HPDE6-E6E7 (cell line): Measurements from ENCODE around the gene RP9.
"Not testable (repeated sequence)": the region's sequence is repeated elsewhere in the genome, so short reads cannot be mapped to it uniquely, and the experiment has no call there.

Source experiments
- DNase-seq: peaks from one replicate; pipeline ENCODE4 v3.0.0; 2011; ENCODE audit warnings: missing footprints; ENCODE audit errors: extremely low spot score

RP9 gene

GRCh38 chr7:33101906-33102305, 7.3 kb downstream of the RP9 start:
- no peak for DNase-seq

- DNase-seq = no peak
Measured at GRCh38 chr7:33100770-33101169, 8.4 kb downstream of the RP9 start.

GRCh38 chr7:33099154-33099940, 9.9 kb downstream of the RP9 start:
- DNase-seq = no peak

- not testable (repeated sequence) for DNase-seq
Measured at GRCh38 chr7:33094745-33095275, 14.4 kb downstream of the RP9 start.

GRCh38 chr7:33093266-33093665, 15.9 kb downstream of the RP9 start:
- DNase-seq = no peak

GRCh38 chr7:33091641-33092191, 17.5 kb downstream of the RP9 start:
- no peak for DNase-seq

- no peak for DNase-seq
Measured at GRCh38 chr7:33091111-33091531, 18.1 kb downstream of the RP9 start.

GRCh38 chr7:33089142-33089541, 20.1 kb downstream of the RP9 start:
- DNase-seq = no peak

GRCh38 chr7:33087858-33088257, 21.3 kb downstream of the RP9 start:
- no peak for DNase-seq

GRCh38 chr7:33087356-33087755, 21.8 kb downstream of the RP9 start:
- DNase-seq = no peak

- DNase-seq = no peak
Measured at GRCh38 chr7:33079763-33080690, 29.2 kb downstream of the RP9 start.

GRCh38 chr7:33079096-33079495, 30.1 kb downstream of the RP9 start:
- DNase-seq = no peak

- DNase-seq = no peak
Measured at GRCh38 chr7:33076737-33077136, 32.5 kb downstream of the RP9 start.

GRCh38 chr7:33075818-33076518, 33.2 kb downstream of the RP9 start:
- DNase-seq = no peak

GRCh38 chr7:33073243-33073642, 36.0 kb downstream of the RP9 start:
- no peak for DNase-seq

GRCh38 chr7:33072471-33072870, 36.7 kb downstream of the RP9 start:
- no peak for DNase-seq

- no peak for DNase-seq
Measured at GRCh38 chr7:33070831-33071230, 38.4 kb downstream of the RP9 start.

- DNase-seq = no peak
Measured at GRCh38 chr7:33070277-33070676, 38.9 kb downstream of the RP9 start.

- DNase-seq = no peak
Measured at GRCh38 chr7:33067921-33068320, 41.3 kb downstream of the RP9 start.

GRCh38 chr7:33066771-33067170, 42.4 kb downstream of the RP9 start:
- DNase-seq = no peak

GRCh38 chr7:33065981-33066380, 43.2 kb downstream of the RP9 start:
- DNase-seq = no peak
